Stimulated activated CD4-positive, alpha-beta T cell treated with anti-CD3 and anti-CD28 coated beads, Interleukin-15, amount 100 ng/mL, for 48 hours (primary cell): Measurements from ENCODE around the gene ARRDC4.

Experiments used
- DNase-seq, 2 donors: peaks; one replicate each; pipeline ENCODE4 v3.0.0-alpha.2; 2020; ENCODE audit warnings: low read depth in 2 of 2

ARRDC4 gene

GRCh38 chr15:97998307-97999071, 38.0 kb downstream of the ARRDC4 start:
- DNase-seq, result no peak

DNA sequence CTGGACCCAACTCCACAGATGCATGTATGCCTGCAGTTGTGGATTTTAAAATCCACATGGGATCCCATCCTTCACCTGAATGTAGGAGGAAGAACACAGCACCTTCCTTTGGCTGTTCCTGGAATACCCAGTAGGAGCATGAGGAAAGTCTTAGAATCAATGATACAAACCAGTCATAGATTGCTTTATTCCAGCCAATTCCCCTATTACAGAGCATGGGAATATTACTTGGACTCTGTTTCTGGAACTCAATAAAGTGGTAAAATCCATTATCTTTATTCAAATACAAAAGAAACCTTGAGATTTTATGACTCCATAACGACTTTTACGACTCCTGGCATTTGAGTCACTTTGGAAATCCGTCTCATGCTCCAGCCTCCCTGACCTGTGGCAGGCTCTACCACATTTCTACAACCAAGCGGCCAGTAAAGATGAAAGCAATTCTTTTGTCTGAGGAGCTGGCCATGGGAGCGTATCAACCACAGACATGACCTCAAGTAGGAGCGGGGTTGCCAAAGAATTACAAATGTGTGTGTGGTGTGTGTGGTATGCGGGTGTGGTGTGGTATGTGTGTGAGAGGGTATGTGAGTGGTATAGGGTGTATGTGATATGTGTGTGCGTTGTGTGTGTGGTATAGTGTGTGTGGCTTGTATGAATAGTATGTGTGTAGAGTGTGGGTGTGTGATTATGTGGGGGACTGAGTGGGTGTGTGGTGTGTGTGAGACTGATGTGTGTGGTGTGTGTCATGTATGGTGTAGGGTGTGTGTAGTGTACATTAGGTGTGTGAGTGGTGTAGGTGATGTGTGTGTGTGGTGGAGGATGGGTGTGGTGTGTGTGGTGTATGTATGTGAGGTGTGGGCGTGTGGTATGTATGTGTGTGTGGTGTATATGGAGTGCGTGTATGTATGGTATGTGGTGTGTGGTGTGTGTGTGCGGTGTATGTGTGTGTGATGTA, 40.0 kb downstream of the ARRDC4 start:
- DNase-seq, result no peak

DNA sequence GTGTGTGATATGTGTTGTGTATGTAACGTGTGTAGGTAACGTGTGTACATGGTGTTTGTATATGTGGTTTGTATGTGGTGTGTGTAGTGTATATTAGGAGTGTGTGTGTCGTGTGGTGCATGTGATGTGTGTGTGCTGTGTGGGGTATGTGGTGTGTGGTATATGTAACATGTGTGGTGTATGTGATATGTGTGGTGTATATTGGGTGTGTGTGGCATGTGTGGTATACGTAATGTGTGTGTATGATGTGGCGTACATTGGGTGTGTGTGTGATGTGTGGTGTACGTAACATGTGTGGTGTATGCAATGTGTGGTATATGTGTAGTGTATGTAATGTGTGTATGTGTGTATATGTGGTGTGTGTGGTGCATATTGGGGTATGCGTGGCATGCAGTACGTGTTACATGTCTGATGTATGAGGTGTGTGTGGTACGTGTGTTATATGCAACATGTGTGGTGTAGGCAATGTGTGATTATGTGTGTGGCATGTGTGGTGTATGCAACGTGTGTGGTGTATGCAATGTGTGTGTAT, 41.2 kb downstream of the ARRDC4 start:
- DNase-seq, result no peak

DNA sequence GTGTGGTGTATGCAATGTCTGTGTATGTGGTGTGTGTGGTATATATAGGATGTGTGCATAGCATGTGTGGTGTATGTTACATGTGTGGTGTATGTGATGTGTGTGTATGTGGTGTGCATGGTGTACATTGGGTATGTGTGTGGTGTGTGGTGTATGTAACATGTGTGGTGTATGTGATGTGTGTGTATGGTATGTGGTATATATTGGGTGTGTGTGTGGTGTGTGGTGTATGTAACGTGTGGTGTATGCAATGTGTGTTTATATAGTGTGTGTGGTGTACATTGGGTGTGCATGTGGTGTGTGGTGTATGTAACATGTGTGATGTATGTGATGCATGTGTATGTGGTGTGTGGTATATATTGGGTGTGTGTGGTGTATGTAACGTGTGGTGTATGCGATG, 41.9 kb downstream of the ARRDC4 start:
- no peak for DNase-seq

DNA sequence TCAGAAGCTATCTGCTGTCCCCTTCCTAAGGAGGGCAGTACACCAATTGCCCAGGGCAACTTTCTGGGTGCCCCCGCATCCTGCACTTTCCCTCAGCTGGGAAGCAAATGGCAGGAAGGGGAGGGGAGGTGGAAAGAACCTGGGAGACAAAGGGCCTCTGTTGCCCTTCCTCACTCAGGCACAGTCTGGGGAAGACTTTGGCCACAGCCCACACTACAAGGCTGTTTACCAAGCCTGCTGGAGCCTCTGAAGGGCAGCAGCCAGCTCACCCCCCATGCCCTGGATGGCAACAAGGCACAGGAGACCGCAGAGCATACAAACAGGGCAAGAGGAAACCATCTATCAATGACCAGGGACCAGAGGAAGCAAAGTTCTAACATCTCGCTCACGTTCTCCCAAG, 42.4 kb downstream of the ARRDC4 start:
- no peak for DNase-seq

DNA sequence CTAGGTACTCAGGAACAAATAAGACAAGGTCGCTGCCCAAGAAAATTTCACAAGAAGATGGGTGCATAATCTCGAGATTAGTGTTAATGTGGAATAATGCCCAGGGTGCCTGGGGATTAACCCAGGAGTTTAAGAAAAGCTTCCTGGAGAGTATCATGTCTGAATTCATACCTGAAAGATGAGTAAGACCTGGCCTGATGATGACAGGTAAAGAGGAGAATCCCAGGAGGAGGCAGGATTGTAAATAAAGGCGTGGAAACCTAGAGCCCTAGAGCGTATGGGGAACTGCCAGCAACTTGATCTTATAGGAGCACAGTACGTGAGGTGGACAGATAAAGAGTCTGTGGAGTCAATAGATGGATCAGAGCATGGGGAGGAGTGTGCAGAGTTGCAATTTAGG, 43.0 kb downstream of the ARRDC4 start:
- DNase-seq, result no peak

- no peak for DNase-seq
Observed at GRCh38 chr15:98003996-98004395, 43.5 kb downstream of the ARRDC4 start.

DNA sequence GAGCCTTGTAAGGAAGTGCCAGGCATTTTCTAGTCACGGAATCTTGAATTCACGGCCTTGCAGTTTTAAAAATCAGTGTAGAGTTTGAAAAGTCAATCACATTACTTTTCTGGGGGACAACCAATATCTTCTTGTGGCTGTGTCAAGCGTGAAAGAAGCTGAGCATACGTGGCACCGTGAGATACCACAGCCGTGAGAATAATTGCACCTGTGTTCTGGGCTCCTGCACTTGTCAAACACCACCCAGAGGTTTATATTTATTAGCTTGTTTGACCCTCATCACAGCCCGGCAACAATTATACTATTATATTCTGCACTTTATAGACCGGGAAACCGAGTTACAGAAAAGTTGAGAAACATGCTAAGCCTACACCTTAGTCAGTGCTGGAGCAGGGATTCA, 45.2 kb downstream of the ARRDC4 start:
- no peak for DNase-seq

GRCh38 chr15:98009169-98009568, 48.7 kb downstream of the ARRDC4 start:
- no peak for DNase-seq

DNA sequence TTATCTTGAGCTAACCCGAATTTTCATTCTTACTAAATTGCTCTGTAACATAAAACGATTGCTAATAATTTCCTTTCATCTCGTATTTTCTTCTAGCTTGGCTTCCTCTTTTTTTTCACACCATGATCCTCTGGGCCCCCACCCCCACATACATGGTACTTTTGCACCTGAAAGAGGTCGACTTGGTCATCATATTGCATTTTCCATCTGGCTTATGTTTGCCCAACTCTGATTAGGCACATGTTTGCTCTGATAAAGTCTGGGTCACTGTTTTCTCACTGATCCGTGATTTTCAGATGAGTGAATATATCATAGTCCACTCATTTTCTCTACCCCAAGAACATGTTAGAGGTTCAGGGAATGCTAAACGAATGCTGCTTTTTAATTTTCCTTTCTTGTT, 49.5 kb downstream of the ARRDC4 start:
- no peak for DNase-seq

DNA sequence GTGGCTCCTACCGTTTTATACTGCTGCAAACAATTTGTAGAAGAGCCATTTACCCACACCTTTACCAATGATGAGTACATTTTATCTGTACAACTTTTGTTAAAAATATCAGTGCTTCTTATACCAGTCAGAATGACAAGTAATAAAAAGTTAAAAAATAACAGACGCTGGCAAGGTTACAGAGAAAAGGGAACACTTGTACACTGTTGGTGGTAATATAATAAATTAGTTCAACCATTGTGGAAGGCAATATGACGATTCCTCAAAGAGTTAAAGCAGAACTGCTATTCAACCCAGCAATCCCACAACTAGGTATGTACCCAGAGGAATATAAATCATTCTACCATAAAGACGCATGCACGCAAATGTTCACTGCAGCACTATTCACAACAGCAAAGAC, 51.9 kb downstream of the ARRDC4 start:
- DNase-seq, result no peak

GRCh38 chr15:98013631-98014030, 53.1 kb downstream of the ARRDC4 start:
- no peak for DNase-seq

DNA sequence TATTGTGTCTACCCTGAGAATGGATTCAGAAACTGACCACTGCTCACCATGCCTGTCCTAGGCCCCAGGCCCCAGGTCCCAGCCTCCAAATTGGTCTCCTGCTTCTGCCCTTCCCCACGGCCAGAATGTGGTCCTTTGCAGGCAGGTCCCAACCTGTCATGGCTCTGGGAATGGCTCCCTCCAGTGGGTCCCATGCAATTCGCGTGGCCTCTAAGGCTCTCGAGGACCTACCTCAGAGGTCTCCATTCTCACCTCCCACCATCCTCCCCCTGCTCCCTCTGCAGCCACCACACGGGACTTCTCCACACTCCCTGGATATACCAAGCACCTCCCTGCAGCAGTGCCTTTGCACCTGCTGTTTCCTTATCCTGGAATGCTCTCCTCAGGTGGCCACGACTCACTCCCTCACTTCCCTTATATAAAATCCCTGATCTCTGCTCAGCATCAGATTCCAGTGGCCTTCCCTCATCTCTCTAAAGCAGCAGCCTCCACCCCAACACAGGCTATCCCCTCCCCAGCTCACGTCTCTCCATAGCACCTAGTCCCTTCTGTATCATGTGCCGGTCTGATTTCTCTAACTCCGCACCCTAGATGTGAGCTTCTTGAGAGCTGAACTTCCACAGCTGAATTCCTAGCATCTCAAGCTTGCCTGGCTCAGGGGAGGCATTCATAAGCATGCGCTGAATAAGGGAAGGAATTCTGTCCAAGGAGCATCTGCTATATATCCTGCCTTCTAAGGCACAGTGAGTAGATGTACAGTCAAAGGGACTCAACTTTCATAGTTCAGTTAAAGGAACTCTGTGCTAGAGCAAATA, 56.9 kb downstream of the ARRDC4 start:
- no peak for DNase-seq

DNA sequence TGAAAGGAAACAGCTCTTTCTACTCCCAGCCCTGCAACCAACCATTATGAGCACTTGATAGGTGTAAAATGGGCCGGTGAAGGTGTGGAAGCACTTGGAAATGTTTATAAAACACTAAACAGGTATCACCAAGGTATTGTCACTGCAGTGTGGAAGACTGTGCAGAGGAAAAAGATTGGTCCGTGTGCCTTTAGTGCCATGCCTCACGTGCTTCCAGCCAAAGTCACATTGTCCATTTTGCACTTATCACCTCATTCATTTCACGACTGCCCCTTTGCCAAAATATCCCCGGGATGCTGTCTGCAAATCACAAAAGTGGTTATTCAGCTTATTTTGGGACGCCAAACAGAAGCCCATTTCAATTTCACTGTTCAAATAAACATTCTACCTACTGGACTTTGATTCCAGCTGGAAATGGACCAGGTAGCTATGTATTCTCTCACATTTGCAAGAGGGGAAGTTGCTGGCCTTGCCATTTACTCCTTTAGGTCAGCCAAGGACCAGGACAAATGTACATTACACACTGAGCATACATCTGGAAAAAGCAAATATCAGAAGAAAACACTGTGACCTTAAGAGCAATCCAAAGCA, 58.4 kb downstream of the ARRDC4 start:
- no peak for DNase-seq
